ENCODE results near the gene PDE3B.
"Not testable (repeated sequence)": the region's sequence is repeated elsewhere in the genome, so short reads cannot be mapped to it uniquely, and the experiment has no call there.

The PDE3B gene

GRCh38 chr11:14750911-14751310 is 107.3 kb downstream of the PDE3B start:
- DNase-seq, result no peak

- no peak for DNase-seq
Observed at GRCh38 chr11:14751975-14752407, 108.4 kb downstream of the PDE3B start.

- DNase-seq, result no peak
Observed at GRCh38 chr11:14755140-14755539, 111.5 kb downstream of the PDE3B start.

GRCh38 chr11:14756349-14756748 is 112.7 kb downstream of the PDE3B start:
- no peak for DNase-seq

- DNase-seq, result not testable (repeated sequence)
Observed at GRCh38 chr11:14759300-14760012, 115.9 kb downstream of the PDE3B start.

GRCh38 chr11:14764179-14764578 is 120.6 kb downstream of the PDE3B start:
- no peak for DNase-seq

GRCh38 chr11:14764579-14765527 is 121.2 kb downstream of the PDE3B start:
- DNase-seq, result no peak

GRCh38 chr11:14766585-14766984 is 123.0 kb downstream of the PDE3B start:
- DNase-seq, result no peak

- no peak for DNase-seq
Observed at GRCh38 chr11:14768526-14769188, 125.1 kb downstream of the PDE3B start.

GRCh38 chr11:14773755-14774154 is 130.2 kb downstream of the PDE3B start:
- no peak for DNase-seq

GRCh38 chr11:14774721-14775120 is 131.1 kb downstream of the PDE3B start:
- no peak for DNase-seq

- no peak for DNase-seq
Observed at GRCh38 chr11:14775897-14776296, 132.3 kb downstream of the PDE3B start.

- not testable (repeated sequence) for DNase-seq
Observed at GRCh38 chr11:14778460-14778859, 134.9 kb downstream of the PDE3B start.

GRCh38 chr11:14783788-14784187 is 140.2 kb downstream of the PDE3B start:
- no peak for DNase-seq

- DNase-seq, result no peak
Observed at GRCh38 chr11:14784230-14784629, 140.6 kb downstream of the PDE3B start.

GRCh38 chr11:14789879-14790484 is 146.4 kb downstream of the PDE3B start:
- DNase-seq, result no peak

GRCh38 chr11:14793546-14793945 is 149.9 kb downstream of the PDE3B start:
- no peak for DNase-seq

GRCh38 chr11:14796028-14796427 is 152.4 kb downstream of the PDE3B start:
- not testable (repeated sequence) for DNase-seq

GRCh38 chr11:14803846-14804245 is 160.2 kb downstream of the PDE3B start:
- no peak for DNase-seq

GRCh38 chr11:14809466-14809865 is 165.9 kb downstream of the PDE3B start:
- no peak for DNase-seq

GRCh38 chr11:14812757-14813156 is 169.2 kb downstream of the PDE3B start:
- DNase-seq, result no peak

- no peak for DNase-seq
Observed at GRCh38 chr11:14813516-14813915, 169.9 kb downstream of the PDE3B start.

GRCh38 chr11:14818779-14819178 is 175.2 kb downstream of the PDE3B start:
- no peak for DNase-seq

All from activated CD8-positive, alpha-beta memory T cell treated with anti-CD3 and anti-CD28 coated beads, Interleukin-2, amount 50 U/mL, for 48 hours (primary cell).